HG03103 (cell line): ENCODE results near the gene CTDSPL.

ENCODE experiments used
- ATAC-seq: cut with Tn5 transposase; IDR thresholded peaks from one replicate; pipeline ENCODE4 v1.9.1; 2021; ENCODE audit warnings: low read depth; ENCODE audit not compliant: unreplicated experiment

The CTDSPL gene

DNA sequence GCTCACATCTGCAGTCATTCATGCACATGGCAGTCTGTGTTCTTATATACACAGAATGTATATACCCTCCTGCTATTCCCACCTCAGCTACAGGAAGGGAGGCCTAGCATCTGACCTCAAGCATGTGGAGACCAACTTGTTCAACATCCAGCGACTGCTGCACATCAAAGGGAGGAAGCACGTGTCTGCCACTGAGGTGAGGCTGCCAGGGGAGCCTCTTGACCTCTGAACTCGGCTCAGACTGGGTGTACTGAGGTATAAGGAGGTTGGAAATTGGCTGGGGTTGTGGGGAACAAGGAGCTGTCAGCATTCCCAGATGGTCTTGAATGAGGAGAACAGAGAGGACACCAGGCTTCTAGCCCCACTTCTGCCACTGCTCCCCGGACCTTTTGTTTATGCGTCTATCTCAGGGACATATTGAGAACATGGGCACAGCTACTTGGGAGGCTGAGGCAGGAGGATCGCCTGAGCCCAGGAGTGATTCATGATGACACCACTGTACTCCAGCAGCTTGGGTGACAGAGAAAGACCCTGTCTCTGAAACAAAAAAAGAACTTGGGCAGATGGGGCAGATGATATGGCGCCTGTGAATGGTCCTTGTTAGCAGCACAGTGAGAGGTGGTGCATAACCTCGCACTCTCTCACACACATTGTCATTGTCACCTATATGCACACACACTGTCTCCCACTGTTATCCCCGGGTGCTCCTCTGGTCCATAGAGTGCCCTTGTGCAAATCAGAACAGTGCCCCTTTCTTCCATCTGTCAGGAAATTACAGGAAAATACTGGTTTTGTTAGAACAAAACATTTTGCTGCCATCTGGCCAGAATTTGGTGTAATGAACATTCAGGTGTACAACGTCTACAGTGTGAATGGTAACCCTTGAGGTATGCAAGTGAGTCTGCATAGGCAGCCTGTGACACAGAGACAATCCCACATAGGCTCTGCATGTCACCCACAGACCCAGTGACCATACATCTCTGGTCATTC is 134.3 kb downstream of the CTDSPL start:
- ATAC-seq = no peak

DNA sequence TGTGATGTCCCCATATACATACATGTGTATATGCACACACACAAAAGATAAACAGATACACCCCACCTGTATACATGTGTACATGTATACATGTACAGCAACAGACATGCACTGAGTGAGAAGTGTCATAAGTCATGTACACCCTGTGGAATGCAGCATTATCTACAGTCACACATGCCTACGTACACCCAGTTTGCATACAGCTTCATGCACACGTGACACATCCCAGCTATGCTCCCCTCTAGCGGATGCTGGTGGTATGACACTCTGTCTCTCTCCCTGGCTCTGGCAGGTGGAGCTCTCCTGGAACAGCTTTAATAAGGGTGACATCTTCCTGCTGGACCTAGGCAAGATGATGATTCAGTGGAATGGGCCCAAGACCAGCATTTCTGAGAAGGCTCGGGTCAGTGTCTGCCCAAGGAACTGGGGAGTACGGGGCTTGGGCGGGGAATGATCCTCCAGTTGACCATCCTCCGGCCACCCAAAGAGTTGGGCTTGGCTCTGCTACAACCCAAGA is 135.2 kb downstream of the CTDSPL start:
- ATAC-seq = peak; percentile 42

DNA sequence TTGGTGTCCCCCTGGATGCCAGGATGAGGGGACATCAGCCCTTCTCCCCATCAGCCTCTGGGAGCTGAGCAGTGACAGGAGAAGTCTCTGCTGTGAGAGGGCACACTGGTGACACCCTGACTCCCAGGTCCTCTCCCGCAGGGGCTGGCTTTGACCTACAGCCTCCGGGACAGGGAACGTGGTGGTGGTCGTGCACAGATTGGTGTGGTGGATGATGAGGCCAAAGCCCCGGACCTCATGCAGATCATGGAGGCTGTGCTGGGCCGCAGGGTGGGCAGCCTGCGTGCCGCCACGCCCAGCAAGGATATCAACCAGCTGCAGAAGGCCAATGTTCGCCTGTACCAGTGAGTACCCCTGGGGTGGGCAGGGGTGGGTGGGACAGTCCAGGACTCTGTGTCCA is 135.7 kb downstream of the CTDSPL start:
- no peak for ATAC-seq

DNA sequence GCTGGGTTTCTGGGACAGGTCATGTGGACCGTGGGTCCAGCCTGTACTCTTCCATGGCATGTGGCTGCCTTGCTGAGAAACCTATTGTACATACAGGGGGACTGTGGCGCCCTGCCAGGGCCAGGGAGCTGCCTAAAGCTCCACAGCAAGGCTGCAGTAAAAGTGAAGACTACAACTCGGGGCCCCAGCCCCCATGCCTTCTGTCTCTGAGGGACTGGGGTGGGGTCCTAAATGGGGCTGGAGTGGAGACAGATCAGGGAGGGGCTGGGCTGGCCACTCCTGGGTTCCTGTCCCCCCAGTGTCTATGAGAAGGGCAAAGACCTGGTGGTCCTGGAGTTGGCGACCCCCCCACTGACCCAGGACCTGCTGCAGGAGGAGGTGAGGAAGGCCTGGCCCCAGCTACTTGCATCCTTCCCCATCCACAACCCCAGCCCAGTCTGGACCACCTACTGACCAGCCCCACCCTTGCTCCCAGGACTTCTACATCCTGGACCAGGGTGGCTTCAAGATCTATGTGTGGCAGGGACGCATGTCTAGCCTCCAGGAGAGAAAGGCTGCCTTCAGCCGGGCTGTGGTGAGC is 136.2 kb downstream of the CTDSPL start:
- no peak for ATAC-seq

DNA sequence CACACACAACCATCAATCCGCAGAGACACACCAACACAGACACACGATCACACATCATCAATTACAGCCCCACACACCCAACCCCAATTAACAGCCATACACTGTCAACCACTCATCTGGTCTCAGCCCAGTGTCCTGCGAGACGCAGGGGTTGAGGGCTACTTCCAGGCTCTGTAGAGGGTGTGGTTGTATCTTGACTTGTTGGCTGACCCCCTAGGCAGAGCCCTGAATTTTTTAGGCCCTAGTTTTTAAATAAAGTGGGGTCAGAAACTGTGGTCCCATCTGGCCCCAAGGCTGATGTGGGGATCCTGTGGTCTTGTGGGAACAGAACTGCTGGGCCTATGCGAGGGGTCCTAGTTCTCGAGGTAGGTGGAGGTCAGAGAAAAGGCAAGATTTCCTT is 138.2 kb downstream of the CTDSPL start:
- no peak for ATAC-seq

DNA sequence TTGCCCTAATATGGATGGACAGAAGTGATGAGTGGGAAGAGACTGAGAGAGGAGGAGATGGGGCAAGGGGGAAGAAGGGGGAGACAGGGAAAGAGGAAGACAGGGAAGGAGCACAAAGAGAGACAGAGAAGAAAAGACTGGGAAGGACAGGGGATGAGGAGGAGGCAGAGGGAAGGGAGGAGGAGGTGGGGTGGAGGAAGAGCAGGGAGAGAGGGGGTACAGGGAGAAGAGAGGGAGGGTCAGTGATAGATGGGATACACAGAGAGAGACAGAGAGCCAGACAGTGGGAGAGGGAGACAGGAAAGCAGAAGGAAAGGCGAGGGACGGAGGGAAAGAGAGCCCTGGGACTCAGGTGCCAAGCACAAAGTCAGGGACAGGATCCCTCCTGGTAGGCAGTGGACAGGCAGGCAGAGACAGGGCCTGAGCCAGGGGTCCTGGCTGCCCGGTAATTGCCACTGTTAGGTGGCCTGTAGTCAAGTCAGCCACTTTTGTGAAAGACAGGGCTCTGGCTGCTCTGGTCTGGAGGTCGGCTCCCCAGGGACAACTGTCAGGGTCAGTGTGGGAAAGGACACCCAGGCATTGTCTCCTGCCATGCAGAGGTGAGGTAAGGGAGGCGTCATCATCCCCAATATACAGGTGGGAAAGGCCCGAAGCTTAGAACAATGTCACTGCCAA is 138.7 kb downstream of the CTDSPL start:
- ATAC-seq = no peak

DNA sequence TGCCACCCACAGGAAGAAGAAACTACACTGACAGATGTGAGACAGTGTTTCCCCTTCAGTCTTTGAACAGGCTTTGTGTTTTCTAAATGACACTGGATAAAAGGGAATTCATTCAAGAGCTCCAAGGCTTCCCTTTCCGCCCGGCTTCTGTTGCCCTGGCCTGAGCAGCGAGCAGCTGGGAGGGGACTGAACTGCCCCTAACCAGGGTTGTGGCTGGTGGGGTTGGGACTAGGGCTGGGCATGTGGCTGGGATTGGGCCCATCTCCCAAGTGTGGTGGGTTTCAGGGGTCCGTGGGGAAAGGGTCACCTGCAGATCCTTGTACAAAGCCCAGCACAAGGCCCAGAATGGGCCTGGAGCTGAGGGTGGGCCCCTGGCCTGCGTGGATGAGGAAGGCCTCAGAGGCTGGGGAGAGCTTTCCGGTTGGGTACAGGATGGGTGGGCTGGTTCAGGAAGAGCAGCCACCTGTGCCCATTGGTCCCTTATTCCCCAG is 139.3 kb downstream of the CTDSPL start:
- ATAC-seq = no peak

DNA sequence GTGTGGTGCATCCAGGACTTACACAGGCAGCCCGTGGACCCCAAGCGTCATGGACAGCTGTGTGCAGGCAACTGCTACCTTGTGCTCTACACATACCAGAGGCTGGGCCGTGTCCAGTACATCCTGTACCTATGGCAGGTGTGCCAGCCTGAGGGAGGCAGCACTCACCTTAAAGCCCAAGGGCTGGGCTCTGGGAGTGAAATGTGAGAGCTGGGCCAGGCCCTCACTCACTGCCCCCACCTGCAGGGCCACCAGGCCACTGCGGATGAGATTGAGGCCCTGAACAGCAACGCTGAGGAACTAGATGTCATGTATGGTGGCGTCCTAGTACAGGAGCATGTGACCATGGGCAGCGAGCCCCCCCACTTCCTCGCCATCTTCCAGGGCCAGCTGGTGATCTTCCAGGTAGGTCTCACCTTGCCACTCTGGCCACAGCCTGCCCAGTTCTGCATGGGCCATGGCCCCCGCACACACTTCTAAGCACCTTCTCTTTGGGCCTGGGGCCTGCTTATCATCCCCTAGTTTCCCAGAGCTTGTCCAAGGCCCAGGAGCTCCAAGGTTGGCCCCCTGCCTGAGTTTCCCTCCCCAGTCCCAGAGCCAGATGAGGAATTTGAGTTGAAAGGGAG is 139.9 kb downstream of the CTDSPL start:
- ATAC-seq = no peak

DNA sequence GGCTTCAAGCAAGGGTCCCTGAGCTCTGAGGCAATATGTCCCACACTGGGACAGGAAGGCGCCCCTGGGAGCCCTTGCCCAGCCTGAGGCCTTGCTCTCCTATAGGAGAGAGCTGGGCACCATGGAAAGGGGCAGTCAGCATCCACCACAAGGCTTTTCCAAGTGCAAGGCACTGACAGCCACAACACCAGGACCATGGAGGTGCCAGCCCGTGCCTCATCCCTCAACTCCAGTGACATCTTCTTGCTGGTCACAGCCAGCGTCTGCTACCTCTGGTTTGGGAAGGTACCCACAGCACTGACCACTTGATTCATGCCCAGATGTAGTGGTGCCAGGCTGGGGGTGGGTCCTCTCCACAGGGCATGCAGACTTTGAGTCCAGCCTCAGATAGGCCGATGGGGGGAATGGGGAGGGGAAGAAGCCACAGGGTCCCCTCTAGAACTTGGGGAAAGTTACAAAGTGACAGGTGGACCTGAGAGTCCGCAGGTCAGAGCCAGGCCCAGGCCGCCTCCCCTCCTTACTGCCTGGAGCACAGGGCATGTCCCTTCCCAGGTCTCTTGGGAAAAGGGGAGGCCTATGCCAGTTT is 140.7 kb downstream of the CTDSPL start:
- no peak for ATAC-seq

DNA sequence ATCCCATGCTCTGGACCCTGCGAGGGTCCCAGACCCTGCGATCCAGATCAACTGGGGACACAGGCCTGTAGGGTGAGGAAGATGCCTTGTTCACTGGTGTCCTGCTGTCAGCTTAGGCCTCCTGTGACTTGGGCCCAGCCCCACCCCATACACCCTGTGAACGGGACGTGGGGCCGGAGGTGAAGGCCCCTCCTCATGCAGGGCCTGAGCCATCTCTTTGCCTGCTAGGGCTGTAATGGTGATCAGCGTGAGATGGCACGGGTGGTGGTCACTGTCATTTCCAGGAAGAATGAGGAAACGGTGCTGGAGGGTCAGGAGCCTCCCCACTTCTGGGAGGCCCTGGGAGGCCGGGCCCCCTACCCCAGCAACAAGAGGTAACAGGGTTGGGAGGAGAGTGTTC is 141.3 kb downstream of the CTDSPL start:
- ATAC-seq = no peak

DNA sequence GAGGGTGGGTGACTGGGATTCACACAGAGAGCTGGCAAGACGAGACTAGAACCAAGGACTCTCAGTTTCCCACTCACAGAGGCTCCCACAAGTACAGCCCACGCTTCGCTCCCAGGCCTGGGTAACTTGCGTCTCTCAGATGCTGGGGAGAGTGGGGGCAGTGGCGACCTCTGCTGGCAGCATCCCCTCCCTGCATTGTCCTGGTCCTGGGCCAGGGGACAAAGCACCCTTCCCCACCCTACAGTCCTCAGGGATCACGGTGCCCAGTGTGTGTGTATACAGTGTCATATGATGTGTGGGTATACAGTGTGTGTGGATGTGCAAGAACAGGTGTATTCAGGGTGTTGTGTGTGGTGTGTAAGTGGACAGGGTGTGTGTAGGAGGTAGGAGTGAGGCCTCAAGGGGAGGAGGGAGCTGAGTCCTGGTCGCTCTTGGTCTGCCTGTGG is 141.7 kb downstream of the CTDSPL start:
- ATAC-seq = no peak

DNA sequence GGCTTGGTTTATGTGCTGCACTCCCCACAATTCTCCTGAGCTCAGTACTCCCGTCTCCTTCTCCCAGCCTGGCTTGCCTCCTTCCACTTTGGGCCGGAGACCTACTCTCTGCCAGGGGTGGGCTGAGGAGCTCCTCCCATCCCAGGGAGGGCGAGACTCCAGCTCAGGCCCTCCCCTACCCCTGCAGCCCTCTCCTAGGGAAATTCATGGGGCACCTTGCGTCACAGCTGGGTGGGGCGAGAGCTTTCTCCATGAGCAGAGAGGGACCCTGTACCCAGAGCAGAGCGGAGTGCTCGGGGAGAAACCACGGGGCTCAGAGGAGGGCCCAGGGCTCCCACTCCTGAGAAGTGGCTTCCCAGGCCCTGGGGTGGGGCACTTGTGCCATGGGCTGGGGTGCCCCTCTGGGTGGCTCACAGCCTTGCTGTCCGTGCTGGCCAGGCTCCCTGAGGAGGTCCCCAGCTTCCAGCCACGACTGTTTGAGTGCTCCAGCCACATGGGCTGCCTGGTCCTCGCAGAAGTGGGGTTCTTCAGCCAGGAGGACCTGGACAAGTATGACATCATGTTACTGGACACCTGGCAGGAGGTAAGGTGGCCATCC is 142.2 kb downstream of the CTDSPL start:
- no peak for ATAC-seq

DNA sequence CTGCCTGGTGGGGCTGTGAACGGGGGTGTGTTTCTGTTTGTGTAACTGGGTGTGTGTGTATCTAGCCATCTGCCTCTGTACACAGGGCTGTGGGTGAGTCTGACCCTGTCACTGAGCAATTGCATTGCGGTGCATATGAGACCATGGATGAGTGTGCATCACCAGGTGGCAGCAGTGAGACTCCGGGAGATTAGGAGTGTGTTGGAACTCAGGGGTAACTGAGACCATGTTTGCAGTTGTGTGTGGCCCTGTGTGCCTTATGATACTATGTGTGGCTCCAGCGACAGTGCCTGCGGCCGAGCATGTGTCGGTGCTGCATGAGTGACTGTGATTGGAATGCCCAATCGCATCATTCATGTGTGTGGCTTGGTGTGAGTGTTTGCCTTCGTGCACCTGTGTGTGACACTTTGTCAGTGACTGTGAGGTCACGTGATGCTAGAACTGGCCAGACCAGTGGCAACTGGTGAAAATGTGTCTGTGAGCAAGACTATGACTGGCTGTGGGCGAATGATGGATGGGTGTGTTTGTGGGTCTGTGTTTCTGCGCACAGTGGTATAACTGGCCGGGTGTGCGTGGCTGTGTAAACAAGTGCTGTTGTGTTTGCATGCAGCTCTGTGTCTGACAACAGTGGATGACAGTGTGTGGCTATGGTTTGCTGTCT is 142.9 kb downstream of the CTDSPL start:
- ATAC-seq = no peak

DNA sequence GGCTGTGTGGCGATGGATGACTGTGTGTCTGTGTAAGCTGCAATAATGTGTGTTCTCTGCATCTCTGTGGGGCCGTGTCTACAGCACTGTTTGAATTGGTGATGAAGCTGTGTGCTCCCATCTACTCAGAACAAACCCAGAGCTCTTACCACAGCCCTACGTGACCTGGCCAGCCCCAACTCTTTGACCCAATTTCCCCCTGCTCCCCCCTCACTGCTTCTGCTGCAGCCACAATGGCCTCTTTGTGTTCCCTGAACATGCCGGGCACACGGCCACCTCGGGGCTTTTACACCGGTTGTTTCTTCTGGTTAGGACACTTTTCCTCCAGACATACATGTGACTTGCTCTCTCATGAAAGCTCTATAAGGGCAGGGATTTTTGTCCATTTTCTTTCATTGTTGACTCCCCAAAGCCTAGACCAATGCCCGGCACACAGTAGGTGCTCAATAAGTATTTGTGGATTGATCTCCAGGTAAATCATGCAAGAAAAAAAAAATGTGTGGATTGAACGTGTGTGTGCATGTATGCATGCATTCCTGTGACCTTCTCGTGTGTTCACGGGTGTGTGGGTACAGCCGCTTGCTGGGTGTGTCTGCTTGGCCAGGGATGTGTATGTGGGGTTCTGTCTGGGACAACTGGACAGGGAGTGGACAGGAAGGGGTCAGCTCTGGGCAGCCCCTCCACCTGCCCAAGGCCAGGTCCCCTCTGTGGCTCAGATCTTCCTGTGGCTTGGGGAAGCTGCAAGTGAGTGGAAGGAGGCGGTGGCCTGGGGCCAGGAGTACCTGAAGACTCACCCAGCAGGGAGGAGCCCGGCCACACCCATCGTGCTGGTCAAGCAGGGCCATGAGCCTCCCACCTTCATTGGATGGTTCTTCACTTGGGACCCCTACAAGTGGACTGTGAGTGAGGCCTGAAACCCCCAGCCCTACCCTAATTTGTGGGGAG is 143.7 kb downstream of the CTDSPL start:
- no peak for ATAC-seq

DNA sequence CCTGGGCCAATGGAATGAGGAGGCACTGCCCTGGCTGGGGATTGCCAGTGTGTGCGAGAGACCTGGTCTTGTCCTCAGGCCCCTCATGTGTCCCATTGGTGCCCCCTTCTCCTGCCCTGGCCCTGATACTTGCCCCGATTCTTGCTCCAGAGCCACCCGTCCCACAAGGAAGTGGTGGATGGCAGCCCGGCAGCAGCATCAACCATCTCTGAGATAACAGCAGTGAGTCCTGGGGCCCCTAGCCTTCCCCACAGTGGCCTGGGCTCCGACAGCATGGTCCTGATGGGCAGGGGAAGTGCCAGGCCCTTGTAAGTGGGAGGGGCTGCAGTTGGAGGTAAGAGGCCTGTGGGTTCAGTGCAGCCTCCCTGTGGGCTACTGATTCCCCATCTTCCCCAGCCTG is 144.4 kb downstream of the CTDSPL start:
- ATAC-seq = no peak

DNA sequence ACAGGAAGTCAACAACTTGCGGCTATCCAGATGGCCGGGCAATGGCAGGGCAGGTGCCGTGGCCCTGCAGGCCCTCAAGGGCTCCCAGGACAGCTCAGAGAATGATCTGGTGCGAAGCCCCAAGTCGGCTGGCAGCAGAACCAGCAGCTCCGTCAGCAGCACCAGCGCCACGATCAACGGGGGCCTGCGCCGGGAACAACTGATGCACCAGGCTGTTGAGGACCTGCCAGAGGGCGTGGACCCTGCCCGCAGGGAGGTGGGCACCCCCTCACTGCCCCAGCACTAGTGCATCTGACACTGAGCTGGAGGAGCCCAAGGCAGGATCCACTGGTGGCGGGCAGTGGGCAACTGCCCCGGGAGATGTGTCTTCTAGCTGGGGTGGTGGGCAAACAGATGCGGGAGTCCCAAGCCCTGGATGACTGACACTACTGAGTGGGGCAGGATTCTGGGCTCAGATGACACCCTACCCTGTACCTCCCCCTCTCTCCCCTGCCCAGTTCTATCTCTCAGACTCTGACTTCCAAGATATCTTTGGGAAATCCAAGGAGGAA is 144.8 kb downstream of the CTDSPL start:
- ATAC-seq = no peak

DNA sequence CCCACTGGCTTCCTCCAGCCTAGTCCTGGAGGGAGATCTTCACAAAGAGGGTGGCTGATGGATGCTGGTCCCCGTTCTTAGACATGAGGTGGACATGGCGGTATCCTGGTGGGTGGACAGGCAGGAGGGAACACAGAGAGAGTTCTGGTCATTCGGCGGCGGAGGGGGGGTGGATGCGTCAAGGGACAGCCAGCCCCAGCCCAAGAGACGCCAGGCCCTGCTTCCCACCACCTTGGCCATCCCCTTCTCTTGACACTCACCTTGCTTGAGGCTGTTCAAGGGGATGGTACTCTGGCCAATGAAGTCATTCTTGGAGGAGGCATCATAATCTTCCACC is 146.0 kb downstream of the CTDSPL start:
- ATAC-seq = no peak

DNA sequence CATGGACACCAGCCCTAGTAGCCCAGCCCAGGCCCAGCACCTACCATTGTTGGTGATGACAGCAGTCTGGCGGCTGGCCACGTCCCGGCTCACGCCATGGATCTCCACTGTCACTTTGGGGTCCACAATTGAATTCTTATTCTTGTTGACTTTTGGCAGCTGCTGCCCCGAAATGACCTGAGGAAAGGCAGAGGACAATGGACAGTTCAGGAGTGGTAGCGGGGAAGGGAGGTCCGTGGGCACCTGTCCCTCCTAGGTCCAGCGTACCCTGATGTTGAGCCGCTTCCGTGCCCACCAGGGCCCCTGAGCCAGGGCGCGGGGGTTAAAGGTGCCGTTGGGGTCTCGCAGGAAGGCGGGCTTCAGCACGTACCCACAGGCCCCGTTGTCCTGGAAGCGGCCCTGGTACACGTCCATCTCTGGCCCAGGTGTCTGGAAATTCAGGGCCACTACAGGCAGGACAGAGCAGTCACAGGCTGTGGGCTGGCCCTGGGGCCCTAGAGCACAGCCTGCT is 146.6 kb downstream of the CTDSPL start:
- no peak for ATAC-seq
